IPS-18c (cell line): ENCODE data around the gene KRT34.
"Not testable (repeated sequence)": the region's sequence is repeated elsewhere in the genome, so short reads cannot be mapped to it uniquely, and the experiment has no call there.

Source experiments
- H3K4me3 ChIP-seq: 2 replicates; pipeline ENCODE4 v1.7.0; 2013; ENCODE audit warnings: low read depth, mild to moderate bottlenecking, low read length, moderate library complexity; ENCODE audit not compliant: insufficient read depth
- H3K9me3 ChIP-seq: one replicate; pipeline ENCODE4 v1.6.1; 2013; ENCODE audit warnings: mild to moderate bottlenecking, low read length, moderate library complexity; ENCODE audit not compliant: control insufficient read depth, insufficient read depth

KRT34 gene

DNA sequence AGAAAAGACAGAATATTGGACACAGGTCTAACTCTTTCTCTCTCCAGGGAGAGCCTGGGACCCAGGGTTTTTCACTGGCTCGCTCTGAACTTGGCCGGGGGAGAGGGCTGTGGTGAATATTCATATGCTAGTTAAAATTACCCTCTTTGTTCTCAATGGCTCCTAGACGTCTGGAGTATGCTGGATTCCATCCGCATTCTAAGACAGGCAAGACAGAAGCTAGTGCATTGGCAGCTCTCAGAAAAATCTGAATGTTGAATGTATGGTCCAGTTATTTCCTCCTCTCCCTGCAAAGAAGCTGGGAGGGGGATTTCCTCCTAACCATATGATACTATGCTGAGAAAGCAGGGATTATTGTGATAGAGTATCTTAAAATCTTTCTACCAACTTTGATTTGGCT, 5.6 kb upstream of the KRT34 start:
- Histone ChIP-seq H3K4me3 (no peak overlapping the region), H3K9me3 (no peaks in the 10 kb centered on the region)

DNA sequence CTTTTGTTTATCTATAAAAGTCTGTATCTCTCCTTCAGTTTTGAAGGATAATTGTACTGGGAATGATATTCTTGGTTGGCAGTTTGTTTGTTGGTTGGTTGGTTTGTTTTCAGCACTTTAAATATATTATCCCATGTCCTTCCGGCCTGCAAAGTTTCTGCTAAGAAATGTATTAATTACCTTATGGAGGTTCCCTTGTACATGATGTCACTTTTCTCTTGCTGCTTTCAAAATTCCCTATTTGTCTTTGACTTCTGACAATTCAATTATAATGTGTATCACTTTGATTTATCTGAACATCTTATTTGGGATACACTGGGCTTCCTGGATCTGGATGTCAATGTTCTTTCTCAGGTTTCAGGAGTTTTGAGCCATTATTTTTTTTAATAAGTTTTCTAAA, 4.1 kb upstream of the KRT34 start:
- H3K4me3 ChIP-seq, result no peak overlapping the region
- no peaks in the 10 kb centered on the region for H3K9me3 ChIP-seq

DNA sequence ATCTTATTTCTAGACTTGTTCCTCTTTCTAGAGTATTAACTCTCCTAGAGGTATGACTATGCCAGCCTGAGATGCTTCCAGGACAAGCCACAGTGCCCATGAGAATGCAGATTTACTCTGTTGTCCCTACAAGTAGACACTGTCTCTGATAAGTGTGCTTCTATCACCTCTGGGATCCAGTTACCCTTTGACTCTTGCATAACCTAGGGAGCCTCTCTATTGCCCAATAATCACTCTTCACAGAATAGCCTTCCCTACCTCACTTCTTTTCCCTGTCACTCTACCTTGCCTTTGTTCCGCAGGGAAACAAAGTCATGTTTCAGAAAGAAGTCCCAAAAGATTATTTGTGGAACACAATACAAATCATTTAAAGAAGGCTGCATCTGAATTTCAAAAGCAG, 1.6 kb upstream of the KRT34 start:
- Histone ChIP-seq H3K9me3 (peaks cover 2% of the 10 kb centered on the region), H3K4me3 (no peak overlapping the region)

DNA sequence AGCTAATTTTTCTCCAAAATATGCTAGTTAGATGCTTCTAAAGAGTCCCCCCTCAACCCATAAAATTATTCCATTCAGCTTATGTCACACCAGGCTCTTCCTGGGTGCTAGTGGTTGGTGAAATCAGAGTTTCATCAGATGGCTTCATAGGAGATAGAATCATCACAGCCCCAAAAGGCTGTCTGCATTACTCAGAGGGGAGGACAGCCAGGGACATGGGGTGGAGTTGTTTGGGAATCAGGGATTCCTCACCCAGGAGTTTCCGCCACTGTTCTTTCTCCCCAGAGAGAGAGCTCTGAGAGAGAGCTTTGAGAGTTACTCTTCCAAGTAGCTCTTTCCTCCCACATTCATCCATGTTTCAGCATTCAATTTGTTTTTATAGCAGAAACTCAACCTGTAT, 288 bp upstream of the KRT34 start:
- no peak overlapping the region for H3K4me3 ChIP-seq

DNA sequence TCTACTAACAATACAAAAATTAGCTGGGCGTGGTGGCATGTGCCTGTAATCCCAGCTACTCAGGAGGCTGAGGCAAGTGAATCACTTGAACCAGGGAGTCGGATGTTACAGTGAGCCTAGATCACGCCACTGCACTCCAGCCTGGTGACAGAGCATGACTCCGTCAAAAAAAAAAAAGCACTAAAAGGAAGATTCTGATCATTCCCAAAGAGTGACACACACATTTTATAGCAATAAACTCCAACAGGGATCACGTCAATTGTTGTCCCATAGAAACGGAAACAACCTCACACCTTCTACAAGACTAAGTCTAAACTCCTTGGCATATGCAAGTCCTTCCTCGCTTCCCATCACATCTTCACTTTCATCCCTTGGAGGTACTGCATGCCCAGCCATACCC, 2.0 kb downstream of the KRT34 start:
- not testable (repeated sequence) for H3K4me3 ChIP-seq, H3K9me3 ChIP-seq

More for the DNA sequence above, 288 bp upstream of the KRT34 start:
- peaks cover 2% of the 10 kb centered on the region for H3K9me3 ChIP-seq

DNA sequence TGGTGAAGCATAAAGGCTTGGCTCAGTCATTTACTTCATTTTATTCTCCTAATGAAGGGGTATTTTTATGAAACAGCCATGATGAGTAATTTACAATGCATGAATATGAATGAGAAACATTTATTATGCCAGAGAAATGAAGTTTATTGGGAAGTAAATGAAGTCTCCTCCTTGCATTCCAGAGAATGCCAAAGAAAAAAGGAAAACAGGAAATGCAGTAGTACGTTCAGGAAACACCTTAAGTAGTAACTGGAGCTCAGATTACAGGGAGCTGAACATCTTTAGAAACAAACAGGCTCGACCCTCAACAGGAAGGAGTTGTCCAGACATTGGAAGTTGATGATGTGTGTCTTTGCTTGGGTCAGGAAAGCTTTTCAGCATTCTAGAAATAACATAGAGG, 4.6 kb downstream of the KRT34 start:
- Histone ChIP-seq H3K9me3 (peaks cover 2% of the 10 kb centered on the region), H3K4me3 (no peak overlapping the region)

DNA sequence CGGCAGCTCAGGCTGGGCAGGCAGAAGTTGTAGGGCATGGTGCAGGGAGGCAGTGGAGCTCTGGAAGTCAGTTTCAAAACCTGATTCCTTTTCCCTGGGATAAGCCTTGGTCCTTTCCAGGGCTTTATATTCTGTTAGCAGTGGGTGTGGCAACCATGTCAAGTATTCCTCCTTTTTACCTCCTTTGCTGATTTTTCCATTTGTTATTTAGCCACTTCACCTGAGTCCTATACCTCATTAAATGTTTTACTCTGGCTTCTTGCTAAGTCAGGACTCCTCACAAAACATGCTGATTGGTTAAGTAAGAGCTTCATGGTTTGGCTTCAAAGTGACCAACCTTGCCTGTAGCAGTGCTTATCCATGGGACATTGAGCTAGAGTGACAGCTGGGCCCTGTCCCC, 12.4 kb downstream of the KRT34 start, which contains the start of gene KRT33B:
Gene KRT33B, minus strand, starts transcription at position 101 of the 400 bp plus-strand sequence. Its CDS starts 63 bp downstream, at position 38.
- Histone ChIP-seq H3K9me3 (no peaks in the 10 kb centered on the region), H3K4me3 (no peak within 1 kb of the TSS)

DNA sequence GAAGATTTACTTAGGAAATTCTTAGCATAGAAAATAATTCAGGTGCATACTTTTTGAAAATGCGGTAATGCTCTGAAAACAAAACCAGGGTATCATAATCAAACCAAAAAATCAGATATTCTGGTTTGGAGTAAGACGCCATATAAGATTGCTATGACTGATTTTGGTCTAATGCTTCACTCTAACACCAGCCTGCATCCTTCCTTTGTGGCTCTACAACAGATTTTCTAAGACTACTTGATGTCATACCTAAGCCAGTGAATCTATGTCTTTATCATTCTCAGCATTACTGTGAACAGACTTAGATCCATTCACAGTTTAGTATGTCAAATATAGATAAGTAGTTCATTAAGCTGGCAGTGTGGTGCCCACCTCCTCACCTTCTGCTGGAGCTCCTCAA, 13.1 kb downstream of the KRT34 start:
- Histone ChIP-seq H3K9me3 (no peaks in the 10 kb centered on the region), H3K4me3 (no peak overlapping the region)

DNA sequence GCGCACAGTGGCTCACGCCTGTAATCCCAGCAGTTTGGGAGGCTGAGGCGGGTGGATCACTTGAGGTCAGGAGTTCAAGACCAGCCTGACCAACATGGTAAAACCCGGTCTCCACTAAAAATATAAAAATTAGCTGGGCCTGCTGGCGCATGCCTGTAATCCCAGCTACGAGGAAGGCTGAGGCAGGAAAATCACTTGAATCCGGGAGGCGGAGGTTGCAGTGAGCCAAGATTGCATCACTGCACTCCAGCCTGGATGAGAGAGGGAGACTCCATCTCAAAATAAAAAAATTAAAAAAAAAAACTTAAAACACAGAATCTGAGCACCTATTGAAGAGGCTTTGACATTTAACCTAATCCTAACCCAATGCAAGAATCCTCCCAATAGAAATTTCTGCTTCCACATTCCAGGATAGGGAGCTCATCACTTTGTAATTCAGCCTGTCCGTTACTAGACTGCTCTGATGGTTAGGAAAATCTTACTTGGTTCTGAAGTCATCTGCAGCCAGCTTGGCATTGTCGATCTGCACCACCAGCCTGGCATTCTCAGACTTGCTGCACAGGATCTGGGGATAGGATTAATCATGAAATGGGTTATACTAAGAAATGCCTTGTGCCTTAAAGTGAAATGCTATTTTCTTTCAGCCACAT, 14.6 kb downstream of the KRT34 start:
- H3K4me3 ChIP-seq, result no peak overlapping the region

DNA sequence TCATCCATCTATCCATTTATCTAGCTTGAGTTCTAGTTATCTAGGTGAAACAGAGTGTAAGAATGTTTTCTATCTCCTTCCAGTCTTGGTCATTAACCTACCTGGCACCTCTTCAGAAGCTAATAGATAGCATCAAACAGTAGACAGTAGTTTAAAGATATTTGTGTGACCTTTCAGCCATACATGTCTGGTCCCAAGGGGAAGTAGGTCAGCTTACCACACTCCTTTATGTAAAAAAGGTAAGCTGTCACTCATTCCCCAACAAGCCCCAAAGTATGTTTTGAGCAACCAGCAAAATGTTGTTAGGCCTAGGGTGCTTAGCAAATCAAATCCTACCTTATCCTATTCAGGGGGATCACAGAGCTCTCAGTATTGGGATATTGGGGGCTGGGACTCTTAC, 16.0 kb downstream of the KRT34 start:
- Histone ChIP-seq H3K9me3 (no peaks in the 10 kb centered on the region), H3K4me3 (no peak overlapping the region)

More for the DNA sequence above, 14.6 kb downstream of the KRT34 start:
- H3K9me3 ChIP-seq, result no peaks in the 10 kb centered on the region

DNA sequence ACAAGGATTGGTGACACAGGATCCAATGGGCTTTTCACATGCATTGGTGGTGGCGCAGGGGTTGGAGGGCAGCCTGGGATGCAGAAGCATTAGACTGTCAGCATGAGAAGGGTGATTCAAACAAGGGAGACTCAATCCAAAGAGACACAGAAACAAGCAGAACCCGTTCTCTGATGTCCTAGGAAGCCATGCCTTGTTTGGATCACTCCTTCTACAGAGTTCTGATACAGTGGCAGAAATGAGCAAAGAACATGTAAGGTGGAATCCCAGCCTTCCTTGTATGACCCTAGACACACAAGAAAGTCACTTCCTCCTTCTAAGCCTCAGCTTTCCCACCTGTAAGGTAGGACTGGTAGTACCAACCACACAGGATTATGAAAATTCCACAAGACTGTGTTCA, 18.2 kb downstream of the KRT34 start:
- H3K4me3 ChIP-seq, result no peak overlapping the region
- no peaks in the 10 kb centered on the region for H3K9me3 ChIP-seq

DNA sequence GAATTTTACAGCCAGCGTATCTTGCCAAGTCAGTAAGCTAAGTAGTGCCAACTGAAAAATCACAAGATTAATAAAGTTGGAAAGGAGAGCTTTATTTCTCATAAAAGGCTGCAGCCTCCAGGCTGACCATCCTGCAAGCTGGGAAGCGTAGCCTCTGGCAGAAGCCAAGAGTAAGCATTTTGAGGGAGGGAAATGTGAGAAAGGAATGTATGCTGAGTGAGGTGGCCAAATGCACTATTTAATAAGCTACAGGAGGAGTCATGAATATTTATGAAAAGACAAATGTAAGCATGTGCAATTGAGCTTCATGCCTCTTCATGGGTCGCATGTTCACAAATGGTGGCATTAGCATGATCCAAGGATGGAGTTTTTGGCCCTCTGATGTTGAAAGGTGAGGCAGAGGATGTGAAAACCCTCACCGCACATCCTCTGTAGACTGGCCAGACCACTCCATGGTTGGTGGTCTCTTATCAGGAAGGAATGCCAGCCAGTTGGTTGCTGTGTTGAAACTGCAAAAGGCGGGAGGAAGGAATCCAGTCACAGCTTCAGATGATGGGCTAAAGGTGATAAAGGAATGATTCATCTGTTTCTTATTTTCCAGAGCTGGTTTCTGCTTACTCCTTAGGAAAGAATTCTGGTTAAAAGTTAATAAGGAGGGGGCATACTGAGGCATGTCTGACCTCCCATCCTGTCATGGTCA, 21.7 kb downstream of the KRT34 start:
- no peaks in the 10 kb centered on the region for H3K9me3 ChIP-seq
- no peak overlapping the region for H3K4me3 ChIP-seq

DNA sequence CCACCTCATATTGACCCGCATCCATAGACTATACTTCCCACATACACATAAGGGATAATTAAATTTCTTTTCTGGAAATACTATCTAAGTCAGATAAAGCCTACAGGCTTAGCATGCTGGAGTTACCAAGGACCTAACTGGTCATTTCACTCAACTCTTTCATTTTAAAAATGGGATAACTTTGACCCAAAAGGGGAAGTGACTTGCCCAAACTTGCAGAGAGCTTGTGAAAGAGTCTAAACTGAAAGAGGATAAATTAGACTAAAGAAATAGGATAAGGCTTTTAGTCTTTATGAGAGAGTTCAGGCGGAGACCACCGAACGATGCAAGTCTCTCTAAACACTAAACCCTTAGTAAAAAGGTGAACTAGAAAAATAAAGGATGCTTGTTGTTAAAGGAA, 27.6 kb downstream of the KRT34 start:
- H3K4me3 ChIP-seq, result no peak overlapping the region
- no peaks in the 10 kb centered on the region for H3K9me3 ChIP-seq

DNA sequence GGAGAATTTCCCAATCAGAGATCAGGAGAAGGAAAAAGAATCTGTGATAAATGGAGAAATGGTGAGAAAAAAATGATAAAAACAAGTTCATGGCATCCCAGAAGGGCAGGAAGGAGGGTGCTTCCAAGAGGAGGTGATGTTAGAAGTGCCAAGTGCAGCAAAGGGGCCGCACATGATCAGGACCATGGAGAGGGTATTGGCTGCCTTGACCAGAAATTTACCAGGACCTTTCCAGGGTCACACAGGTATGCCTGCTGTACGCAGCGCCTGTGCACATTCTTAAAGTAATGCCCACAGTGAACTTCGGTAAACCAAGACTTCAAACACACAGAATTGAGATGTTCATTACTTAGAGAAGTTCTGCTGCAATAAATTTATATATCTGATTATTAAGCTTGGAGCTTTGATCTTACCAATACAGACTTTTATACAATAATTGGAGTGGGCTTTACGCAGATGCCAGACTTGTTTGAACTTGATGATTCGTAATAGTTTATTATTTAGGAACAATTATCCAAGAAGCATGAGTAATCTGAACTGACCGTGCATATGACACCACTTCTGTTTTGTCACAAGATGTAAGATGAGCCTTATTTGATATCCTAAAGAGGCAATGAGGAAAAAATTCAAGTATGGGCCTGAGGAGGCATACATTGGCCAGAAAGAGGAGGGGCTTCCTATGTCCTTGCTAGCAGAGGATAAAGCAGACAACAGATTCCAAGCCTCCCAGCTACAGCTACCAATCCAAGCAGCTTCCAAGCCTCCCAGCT, 29.3 kb downstream of the KRT34 start:
- no peak overlapping the region for H3K4me3 ChIP-seq

DNA sequence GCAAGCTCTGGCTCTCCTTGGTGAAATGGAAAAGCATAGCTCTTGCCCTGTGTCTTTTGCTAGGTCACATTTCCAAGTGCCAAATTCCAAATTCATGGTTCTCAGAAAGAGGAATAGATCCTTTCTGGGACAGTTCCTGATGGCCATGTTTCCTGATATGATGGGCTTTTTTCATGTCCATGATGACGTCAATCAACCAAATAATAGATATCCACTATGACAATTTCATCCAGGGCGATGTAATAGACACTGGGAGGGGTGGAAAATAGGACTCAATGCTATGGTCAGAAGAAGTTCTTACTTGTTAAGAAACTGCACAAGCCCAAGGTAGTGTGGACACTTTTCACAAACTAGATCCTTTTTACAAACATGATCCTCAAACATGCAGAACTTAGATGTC, 30.9 kb downstream of the KRT34 start:
- Histone ChIP-seq H3K4me3 (no peak overlapping the region), H3K9me3 (no peaks in the 10 kb centered on the region)

More for the DNA sequence above, 29.3 kb downstream of the KRT34 start:
- no peaks in the 10 kb centered on the region for H3K9me3 ChIP-seq

DNA sequence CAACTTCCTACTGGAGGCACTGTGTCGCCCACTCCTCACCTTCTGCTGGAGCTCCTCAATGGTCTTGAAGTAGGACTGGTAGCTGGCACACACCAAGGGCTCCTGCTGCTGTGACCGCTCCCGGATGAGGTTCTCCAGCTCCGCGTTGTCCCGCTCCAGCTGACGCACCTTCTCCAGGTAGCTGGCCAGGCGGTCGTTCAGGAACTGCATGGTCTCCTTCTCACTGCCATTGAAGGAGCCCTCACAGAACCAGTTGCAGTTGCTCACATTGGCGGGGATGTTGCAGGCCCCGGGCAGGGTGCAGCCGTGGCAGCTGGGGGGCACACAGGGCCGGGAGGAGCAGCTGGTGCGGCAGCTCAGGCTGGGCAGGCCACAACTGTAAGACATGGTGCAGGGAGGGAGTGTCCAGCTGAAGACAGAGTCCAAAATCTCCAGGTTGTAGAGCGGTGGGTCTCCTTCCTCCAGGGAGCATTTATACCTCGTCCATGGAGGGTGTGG, 31.7 kb downstream of the KRT34 start, which contains the start of gene KRT33A:
Gene KRT33A, minus strand, starts transcription at position 448 of the 498 bp plus-strand sequence. Its CDS starts 61 bp downstream, at position 387.
- H3K9me3 ChIP-seq, result not testable (repeated sequence)

DNA sequence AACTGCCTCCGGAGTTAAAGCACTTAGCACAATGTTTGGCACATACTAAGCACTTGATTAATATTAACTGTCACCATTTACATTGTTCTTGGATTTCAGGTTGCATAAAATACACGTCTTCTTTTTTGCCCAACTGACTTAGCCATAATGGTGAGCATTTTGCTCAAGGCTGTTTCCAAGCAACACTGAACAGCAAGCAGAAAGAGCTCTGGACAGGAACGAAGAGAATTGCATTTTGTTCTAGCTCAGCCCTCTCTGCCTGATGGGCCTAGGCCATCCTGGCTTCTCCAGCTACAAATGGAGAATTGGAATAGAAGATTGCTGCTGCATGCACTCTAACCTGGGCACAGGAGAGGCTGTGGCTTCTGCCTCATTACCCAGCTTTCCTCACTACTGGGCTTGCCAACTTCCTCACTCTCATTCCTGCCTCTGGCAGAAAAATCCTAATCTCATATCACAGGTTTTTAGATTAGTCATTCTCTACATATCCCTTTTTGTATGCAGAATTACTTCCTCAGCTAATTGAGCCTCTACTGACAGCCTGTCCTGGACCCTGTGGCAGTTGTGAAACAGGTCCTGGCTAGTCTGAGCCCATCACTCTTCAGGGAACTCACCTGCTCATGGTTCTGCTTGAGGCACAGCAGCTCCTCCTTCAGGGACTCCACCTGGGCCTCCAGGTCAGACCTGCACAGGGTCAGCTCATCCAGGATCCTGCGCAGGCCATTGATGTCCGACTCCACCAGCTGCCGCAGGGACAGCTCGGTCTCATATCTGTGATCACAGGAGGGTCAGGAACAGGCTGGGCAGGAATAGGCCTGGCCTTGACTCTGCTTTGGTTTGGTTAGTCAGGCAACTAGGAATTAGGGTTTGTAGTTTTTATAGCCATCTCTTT, 34.0 kb downstream of the KRT34 start:
- Histone ChIP-seq H3K9me3 (peaks cover 2% of the 10 kb centered on the region), H3K4me3 (no peak overlapping the region)

More for the DNA sequence above, 31.7 kb downstream of the KRT34 start, which contains the start of gene KRT33A:
- H3K4me3 ChIP-seq, result not testable (repeated sequence)
